ENCODE measurements around the gene DIAPH3.

DIAPH3 gene

GRCh38 chr13:59742467-59742866, 421.3 kb downstream of the DIAPH3 start:
- H3K4me2 ChIP-seq (ENCODE audit: low read length): no peak overlapping the region
- TF ChIP-seq EZH2phosphoT487 (IDR thresholded peaks at IDR 0.05; ENCODE audit: low read depth) (no peak), CTCF (IDR thresholded peaks at IDR 0.05; ENCODE audit: low read depth, low read length) (no peak)
- H3K9ac ChIP-seq (ENCODE audit: low read length): no peak overlapping the region
- H3K27me3 ChIP-seq (ENCODE audit: low read depth, low read length): no peaks in the 10 kb centered on the region
- H3K4me3 ChIP-seq (ENCODE audit: low read length): no peak overlapping the region
- H2AFZ ChIP-seq (ENCODE audit: low read depth, low read length): no peak overlapping the region
- H4K20me1 ChIP-seq (ENCODE audit: insufficient read depth, low read length): no peaks in the 10 kb centered on the region
- no peak overlapping the region for H3K27ac ChIP-seq (ENCODE audit: low read length)
- H3K79me2 ChIP-seq (ENCODE audit: low read length): no peaks in the 10 kb centered on the region
- no peaks in the 10 kb centered on the region for H3K9me3 ChIP-seq (ENCODE audit: insufficient read depth, low read length)
- H3K4me1 ChIP-seq (ENCODE audit: low read length): peaks cover 11% of the 10 kb centered on the region
- H3K36me3 ChIP-seq (replicated peaks; ENCODE audit: low read depth, low read length): peaks cover 5% of the 10 kb centered on the region

DNA sequence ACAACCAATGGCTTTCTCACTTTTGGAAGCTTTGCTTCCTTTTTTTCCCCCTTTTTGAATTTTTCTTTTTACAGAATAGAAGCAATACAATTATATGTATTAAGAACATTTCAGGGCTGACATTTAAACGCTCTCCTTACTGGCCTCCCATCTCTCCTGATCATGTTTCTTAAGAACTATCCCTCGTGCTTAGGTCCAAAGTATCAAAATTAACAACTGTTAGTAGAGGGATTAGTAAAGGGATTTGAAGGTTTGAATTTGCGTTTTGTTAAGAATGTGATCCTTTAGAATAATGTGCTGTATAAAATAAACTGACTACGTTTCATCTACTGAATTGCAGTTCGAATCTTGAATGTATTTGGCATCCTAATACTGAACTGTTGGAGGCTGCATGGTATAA, 424.8 kb downstream of the DIAPH3 start:
- H2AFZ ChIP-seq (ENCODE audit: low read depth, low read length): no peak overlapping the region
- H3K9me3 ChIP-seq (ENCODE audit: insufficient read depth, low read length): no peaks in the 10 kb centered on the region
- H3K79me2 ChIP-seq (ENCODE audit: low read length): no peaks in the 10 kb centered on the region
- H3K4me3 ChIP-seq (ENCODE audit: low read length): no peak overlapping the region
- H3K4me1 ChIP-seq (ENCODE audit: low read length): peaks cover 12% of the 10 kb centered on the region
- TF ChIP-seq EZH2phosphoT487 (IDR thresholded peaks at IDR 0.05; ENCODE audit: low read depth): no peak
- TF ChIP-seq CTCF (IDR thresholded peaks at IDR 0.05; ENCODE audit: low read depth, low read length): no peak
- no peaks in the 10 kb centered on the region for H4K20me1 ChIP-seq (ENCODE audit: insufficient read depth, low read length)
- no peak overlapping the region for H3K4me2 ChIP-seq (ENCODE audit: low read length)
- no peak overlapping the region for H3K27ac ChIP-seq (ENCODE audit: low read length)
- no peak overlapping the region for H3K9ac ChIP-seq (ENCODE audit: low read length)
- no peaks in the 10 kb centered on the region for H3K27me3 ChIP-seq (ENCODE audit: low read depth, low read length)
- H3K36me3 ChIP-seq (replicated peaks; ENCODE audit: low read depth, low read length): peaks cover 5% of the 10 kb centered on the region

DNA sequence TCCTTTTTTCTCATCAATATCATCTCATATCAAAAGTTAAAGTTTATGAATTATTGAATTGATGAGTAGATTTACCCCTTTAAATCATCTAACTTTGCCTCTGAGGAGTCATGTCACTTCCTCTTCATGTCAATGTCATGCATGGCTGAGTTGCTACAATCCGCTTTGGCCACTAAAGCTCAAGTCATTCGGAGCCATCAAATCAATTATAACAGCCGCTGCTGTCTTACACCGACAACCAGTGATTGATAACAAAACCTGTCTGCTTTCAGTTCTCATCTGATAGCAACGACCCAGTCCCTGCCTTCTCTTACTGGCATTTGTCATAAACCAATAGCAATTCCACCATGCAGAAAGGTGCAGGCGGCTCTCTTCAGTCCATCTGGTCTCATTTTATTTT, 429.3 kb downstream of the DIAPH3 start:
- Histone ChIP-seq H3K9me3 (ENCODE audit: insufficient read depth, low read length) (no peaks in the 10 kb centered on the region), H3K4me2 (ENCODE audit: low read length) (peak overlapping the region; percentile 61), H3K4me1 (ENCODE audit: low read length) (peaks cover 24% of the 10 kb centered on the region), H3K36me3 (replicated peaks; ENCODE audit: low read depth, low read length) (no peaks in the 10 kb centered on the region), H3K79me2 (ENCODE audit: low read length) (no peaks in the 10 kb centered on the region), H2AFZ (ENCODE audit: low read depth, low read length) (no peak overlapping the region), H3K27ac (ENCODE audit: low read length) (peak overlapping the region; percentile 66), H3K9ac (ENCODE audit: low read length) (peak overlapping the region; percentile 28; the same call in 1 of the 2 replicates), H4K20me1 (ENCODE audit: insufficient read depth, low read length) (no peaks in the 10 kb centered on the region), H3K27me3 (ENCODE audit: low read depth, low read length) (no peaks in the 10 kb centered on the region), H3K4me3 (ENCODE audit: low read length) (peak overlapping the region; percentile 41)
- TF ChIP-seq CTCF (IDR thresholded peaks at IDR 0.05; ENCODE audit: low read depth, low read length) (no peak), EZH2phosphoT487 (IDR thresholded peaks at IDR 0.05; ENCODE audit: low read depth) (no peak)

DNA sequence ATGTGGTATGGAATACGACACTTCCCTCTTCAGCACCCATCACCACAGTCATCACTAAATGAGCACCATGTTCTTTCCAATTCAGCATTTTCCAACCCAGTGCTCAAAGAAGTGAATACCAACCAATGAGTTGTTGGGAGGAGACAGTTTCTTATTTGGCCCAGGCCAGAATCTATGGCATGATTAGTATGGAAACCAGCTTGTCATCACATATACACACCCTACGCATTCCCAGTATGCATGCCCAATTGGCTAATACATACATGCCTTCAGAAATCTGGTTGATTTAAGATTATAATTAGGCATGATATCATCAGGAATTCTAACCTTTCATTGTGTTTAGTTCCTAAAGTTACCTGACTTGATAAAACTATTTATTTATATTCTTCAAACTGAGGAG, 430.0 kb downstream of the DIAPH3 start:
- no peaks in the 10 kb centered on the region for H3K36me3 ChIP-seq (replicated peaks; ENCODE audit: low read depth, low read length)
- TF ChIP-seq EZH2phosphoT487 (IDR thresholded peaks at IDR 0.05; ENCODE audit: low read depth) (no peak), CTCF (IDR thresholded peaks at IDR 0.05; ENCODE audit: low read depth, low read length) (no peak)
- H2AFZ ChIP-seq (ENCODE audit: low read depth, low read length): no peak overlapping the region
- no peaks in the 10 kb centered on the region for H4K20me1 ChIP-seq (ENCODE audit: insufficient read depth, low read length)
- H3K79me2 ChIP-seq (ENCODE audit: low read length): no peaks in the 10 kb centered on the region
- peak overlapping the region; percentile 61 for H3K4me2 ChIP-seq (ENCODE audit: low read length)
- peak overlapping the region; percentile 41 for H3K4me3 ChIP-seq (ENCODE audit: low read length)
- no peaks in the 10 kb centered on the region for H3K27me3 ChIP-seq (ENCODE audit: low read depth, low read length)
- H3K9me3 ChIP-seq (ENCODE audit: insufficient read depth, low read length): no peaks in the 10 kb centered on the region
- H3K9ac ChIP-seq (ENCODE audit: low read length): peak overlapping the region; percentile 28; the same call in 1 of the 2 replicates
- H3K4me1 ChIP-seq (ENCODE audit: low read length): peaks cover 24% of the 10 kb centered on the region
- H3K27ac ChIP-seq (ENCODE audit: low read length): peak overlapping the region; percentile 66

Measured in OCI-LY3 (cell line).